Activated CD4-positive, CD25-positive, alpha-beta regulatory T cell treated with anti-CD3 and anti-CD28 coated beads, Interleukin-2, amount 50 U/mL, for 72 hours (primary cell): ENCODE results near the gene AGL.
"Not testable (repeated sequence)": the region's sequence is repeated elsewhere in the genome, so short reads cannot be mapped to it uniquely, and the experiment has no call there.

Experiments
- DNase-seq: peaks from one replicate; pipeline ENCODE4 v3.0.0; 2021

Gene AGL

GRCh38 chr1:99851850-99852454, 1.8 kb downstream of the AGL start:
- DNase-seq, result no peak

- DNase-seq, result no peak
Observed at GRCh38 chr1:99852648-99853047, 2.5 kb downstream of the AGL start.

- DNase-seq, result no peak
Observed at GRCh38 chr1:99855914-99856450, 5.8 kb downstream of the AGL start.

GRCh38 chr1:99857041-99857440, 6.9 kb downstream of the AGL start:
- not testable (repeated sequence) for DNase-seq

GRCh38 chr1:99858286-99858685, 8.1 kb downstream of the AGL start:
- no peak for DNase-seq

GRCh38 chr1:99858881-99859280, 8.7 kb downstream of the AGL start:
- no peak for DNase-seq

GRCh38 chr1:99860703-99861102, 10.5 kb downstream of the AGL start:
- no peak for DNase-seq

- DNase-seq, result no peak
Observed at GRCh38 chr1:99867682-99868081, 17.5 kb downstream of the AGL start.

GRCh38 chr1:99869304-99869703, 19.1 kb downstream of the AGL start:
- no peak for DNase-seq

GRCh38 chr1:99869723-99870122, 19.6 kb downstream of the AGL start:
- DNase-seq, result no peak

GRCh38 chr1:99872063-99872462, 21.9 kb downstream of the AGL start:
- no peak for DNase-seq

GRCh38 chr1:99877568-99877967, 27.4 kb downstream of the AGL start:
- DNase-seq, result no peak

GRCh38 chr1:99886179-99886578, 36.0 kb downstream of the AGL start:
- no peak for DNase-seq

- DNase-seq, result no peak
Observed at GRCh38 chr1:99886841-99887240, 36.7 kb downstream of the AGL start.

- DNase-seq, result no peak
Observed at GRCh38 chr1:99887890-99888289, 37.7 kb downstream of the AGL start.

GRCh38 chr1:99891997-99892396, 41.8 kb downstream of the AGL start:
- DNase-seq, result no peak

GRCh38 chr1:99903278-99903677, 53.1 kb downstream of the AGL start:
- not testable (repeated sequence) for DNase-seq

- no peak for DNase-seq
Observed at GRCh38 chr1:99906535-99906934, 56.4 kb downstream of the AGL start.

- DNase-seq, result no peak
Observed at GRCh38 chr1:99917214-99917613, 67.1 kb downstream of the AGL start.

GRCh38 chr1:99919220-99919619, 69.1 kb downstream of the AGL start:
- DNase-seq, result no peak

- DNase-seq, result no peak
Observed at GRCh38 chr1:99934801-99935200, 84.6 kb downstream of the AGL start.

GRCh38 chr1:99935534-99935933, 85.4 kb downstream of the AGL start:
- DNase-seq, result no peak

GRCh38 chr1:99936071-99936470, 85.9 kb downstream of the AGL start:
- no peak for DNase-seq

- no peak for DNase-seq
Observed at GRCh38 chr1:99942723-99943122, 92.6 kb downstream of the AGL start.

- no peak for DNase-seq
Observed at GRCh38 chr1:99943223-99943794, 93.1 kb downstream of the AGL start.
